B cell (primary cell): ENCODE data around the gene ZNF557. TPM values are rescaled to one million over a fixed set of nuclear protein-coding genes. Genes with fewer than 3 reads are reported as not detected.
"Not testable (repeated sequence)": the region's sequence is repeated elsewhere in the genome, so short reads cannot be mapped to it uniquely, and the experiment has no call there.

ENCODE experiments used
- ATAC-seq: fragments of 200-7000 bp; cut with Tn5 transposase; one replicate; pipeline ENCODE4 v1.10.0; 2021; ENCODE audit warnings: low read depth, mild to moderate bottlenecking, moderate number of reproducible peaks, moderate library complexity
- CTCF ChIA-PET: fragments of 350-600 bp; sonication (Branson Sonifier 250); formaldehyde crosslinking; loops from one replicate; lab custom pipeline; 2021; ENCODE audit warnings: antibody characterized with exemption, inconsistent platforms; lab: Charles Lee
- POLR2A ChIA-PET: fragments of 350-600 bp; sonication (Branson Sonifier 250); formaldehyde crosslinking; loops from one replicate; lab custom pipeline; 2021; ENCODE audit warnings: antibody characterized with exemption; lab: Charles Lee
- DNase-seq: peaks from one replicate; pipeline ENCODE4 v3.0.0; 2013
- H2AFZ ChIP-seq: 2 replicates; pipeline ENCODE4 v1.6.1; 2012; ENCODE audit warnings: mild to moderate bottlenecking, low read depth, low read length; ENCODE audit not compliant: insufficient read depth, poor library complexity, severe bottlenecking
- H3K27ac ChIP-seq, 2 donors: 1 replicate in 1 of 2; 2 replicates in 1 of 2; pipeline ENCODE4 v1.5.1; 2012 to 2013; ENCODE audit warnings: low read length in 2 of 2, mild to moderate bottlenecking in 2 of 2, moderate library complexity in 1 of 2
- H3K27me3 ChIP-seq, 4 experiments: fragments of 200-600 bp in 1 of 4; sonication (generic) in 1 of 4; replicated peaks in 1 of 4; 1 replicate in 2 of 4; 2 replicates in 2 of 4; pipeline versions ENCODE4 v1.6.1 to v1.7.0; 2013 to 2016; ENCODE audit warnings: low read length in 3 of 4, mild to moderate bottlenecking in 2 of 4, mixed read lengths in 1 of 4, moderate library complexity in 1 of 4; ENCODE audit not compliant: insufficient read depth in 4 of 4, control insufficient read depth in 3 of 4; ENCODE audit errors: control extremely low read depth in 1 of 4
- H3K36me3 ChIP-seq, 2 experiments: replicated peaks in 1 of 2; 1 replicate in 1 of 2; 2 replicates in 1 of 2; pipeline versions ENCODE4 v1.6.1 to v1.7.1; 2013; ENCODE audit warnings: low read length in 1 of 2; ENCODE audit not compliant: insufficient read depth in 2 of 2, control insufficient read depth in 1 of 2; ENCODE audit errors: control extremely low read depth in 1 of 2, extremely low read depth in 1 of 2
- H3K4me1 ChIP-seq, 2 donors: fragments of 200-600 bp in 1 of 2; sonication (generic) in 1 of 2; 1 replicate in 1 of 2; 2 replicates in 1 of 2; pipeline versions ENCODE4 v1.5.1 to v1.6.1; 2013 to 2017; ENCODE audit warnings: low read length in 2 of 2; ENCODE audit not compliant: control insufficient read depth in 2 of 2, insufficient read depth in 2 of 2
- H3K4me2 ChIP-seq: replicated peaks from 2 replicates; pipeline ENCODE3; 2012; ENCODE audit warnings: mild to moderate bottlenecking, low read depth, low read length; ENCODE audit not compliant: poor library complexity, severe bottlenecking
- H3K4me3 ChIP-seq, 5 experiments: fragments of 200-600 bp in 1 of 5; sonication (generic) in 1 of 5; 1 replicate in 3 of 5; 2 replicates in 2 of 5; pipeline versions ENCODE4 v1.5.1 to v1.7.0; 2011 to 2016; ENCODE audit warnings: low read length in 4 of 5, mild to moderate bottlenecking in 4 of 5, low read depth in 2 of 5, control low read depth in 1 of 5, moderate library complexity in 1 of 5; ENCODE audit not compliant: insufficient read depth in 1 of 5; ENCODE audit errors: control extremely low read depth in 1 of 5, extremely low read depth in 1 of 5
- H3K79me2 ChIP-seq: fragments of 200-600 bp; sonication (generic); one replicate; pipeline ENCODE4 v1.6.0; 2016; ENCODE audit warnings: low read length; ENCODE audit not compliant: control insufficient read depth, insufficient read depth
- H3K9ac ChIP-seq: fragments of 200-600 bp; sonication (generic); 2 replicates; pipeline ENCODE4 v1.6.1; 2017; ENCODE audit warnings: mild to moderate bottlenecking, low read length, moderate library complexity
- H3K9me3 ChIP-seq, 3 donors: one replicate each; pipeline versions ENCODE4 v1.6.1 to v1.7.1; 2013; ENCODE audit warnings: low read length in 2 of 3; ENCODE audit not compliant: control insufficient read depth in 2 of 3, insufficient read depth in 1 of 3; ENCODE audit errors: control extremely low read depth in 1 of 3
- H4K20me1 ChIP-seq: 2 replicates; pipeline ENCODE4 v1.6.0; 2012; ENCODE audit warnings: mild to moderate bottlenecking, low read length; ENCODE audit not compliant: insufficient read depth, control insufficient read depth, poor library complexity, severe bottlenecking
- H3K27ac Mint-ChIP-seq: one replicate; pipeline ENCODE4 v1.8.0; 2021; ENCODE audit warnings: mixed read lengths
- H3K27me3 Mint-ChIP-seq: one replicate; pipeline ENCODE4 v1.8.0; 2021; ENCODE audit warnings: mixed read lengths
- H3K4me1 Mint-ChIP-seq: one replicate; pipeline ENCODE4 v1.8.0; 2021; ENCODE audit warnings: mixed read lengths
- H3K4me3 Mint-ChIP-seq: one replicate; pipeline ENCODE4 v1.8.0; 2021; ENCODE audit warnings: mixed read lengths
- H3K9me3 Mint-ChIP-seq: one replicate; pipeline ENCODE4 v1.8.0; 2022; ENCODE audit warnings: mixed read lengths; ENCODE audit not compliant: insufficient read depth
- WGBS: methylation state at CpG from one replicate; pipeline ENCODE4 v1.1.5; 2013; ENCODE audit warnings: missing lambda C conversion rate; ENCODE audit not compliant: insufficient coverage; 5-methylcytosine and 5-hydroxymethylcytosine counted together
- intact Hi-C: fragments of 100-400 bp; cut with micrococcal nuclease; formaldehyde crosslinking; loops from one replicate; pipeline ENCODE4 v1.10.0; 2022
- polyA plus RNA-seq: library from polyadenylated mRNA; depleted of rRNA; stranded (reverse); fragments of >200 nt; gene quantifications from 2 replicates; pipeline ENCODE4 v1.2.3, GENCODE V29; 2012
- total RNA-seq, 2 donors: library from RNA; stranded (reverse); fragments of 120-200 nt in 1 of 2; gene quantifications; 1 replicate in 1 of 2; 2 replicates in 1 of 2; pipeline versions ENCODE4 v1.2.3 to v1.2.4, GENCODE V29; 2013 to 2022

Gene ZNF557
- total and polyA plus RNA-seq, 2 donors (not counting 1 experiment from before 2014, with no cell fraction given) = 1.5 to 26.8 TPM

DNA sequence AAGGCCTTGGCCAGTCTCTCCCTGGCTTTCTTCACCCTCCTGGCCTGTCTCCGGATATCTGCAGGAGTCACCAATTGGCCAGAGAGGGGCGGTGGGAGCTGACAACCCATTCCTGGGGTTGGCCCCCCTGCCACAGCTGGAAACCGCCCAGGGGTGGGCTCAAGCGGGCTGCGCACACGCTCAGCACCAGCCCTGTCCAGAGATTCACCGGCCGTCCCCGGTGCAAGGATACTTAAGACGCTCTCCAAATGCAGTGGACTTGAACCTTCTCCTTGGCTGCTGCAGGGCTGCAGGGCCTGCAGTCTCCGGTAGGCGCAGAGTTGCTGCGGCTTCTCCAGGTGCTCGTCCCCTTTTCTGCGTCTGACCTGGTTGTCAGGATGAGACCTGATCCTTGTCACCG lies 13.1 kb upstream of the ZNF557 start:
- not testable (repeated sequence) for H3K9me3 Mint-ChIP-seq

GRCh38 chr19:7058576-7058975 lies 10.9 kb upstream of the ZNF557 start, which contains the start of gene MBD3L3:
TSS of gene MBD3L3 (minus strand) at chr19:7058676. CDS start at chr19:7058605, 71 bp downstream.
- DNase-seq, H3K36me3 ChIP-seq, CTCF ChIA-PET, POLR2A ChIA-PET, H3K9ac ChIP-seq, intact Hi-C loops, H3K4me1 ChIP-seq, H3K27me3 Mint-ChIP-seq, H3K4me2 ChIP-seq, H3K4me3 Mint-ChIP-seq, H4K20me1 ChIP-seq, H2AFZ ChIP-seq, ATAC-seq, H3K4me1 Mint-ChIP-seq, H3K4me3 ChIP-seq, H3K27me3 ChIP-seq, H3K27ac Mint-ChIP-seq, H3K79me2 ChIP-seq, H3K27ac ChIP-seq, H3K9me3 Mint-ChIP-seq, H3K9me3 ChIP-seq: not testable (repeated sequence)
- no CpG with 5 or more reads among the region's 8 CpGs for WGBS

More for the DNA sequence above, 13.1 kb upstream of the ZNF557 start:
- CTCF ChIA-PET, H3K27ac Mint-ChIP-seq, H3K9me3 ChIP-seq, H3K4me1 Mint-ChIP-seq, H3K4me3 Mint-ChIP-seq, ATAC-seq, DNase-seq, H3K36me3 ChIP-seq, H3K4me2 ChIP-seq, H3K4me3 ChIP-seq, H3K79me2 ChIP-seq, H2AFZ ChIP-seq, H4K20me1 ChIP-seq, H3K27me3 ChIP-seq, H3K27me3 Mint-ChIP-seq, intact Hi-C loops, POLR2A ChIA-PET, H3K27ac ChIP-seq, H3K9ac ChIP-seq, H3K4me1 ChIP-seq: not testable (repeated sequence)
- WGBS = 95% methylated on average over 4 of the region's 16 CpGs

DNA sequence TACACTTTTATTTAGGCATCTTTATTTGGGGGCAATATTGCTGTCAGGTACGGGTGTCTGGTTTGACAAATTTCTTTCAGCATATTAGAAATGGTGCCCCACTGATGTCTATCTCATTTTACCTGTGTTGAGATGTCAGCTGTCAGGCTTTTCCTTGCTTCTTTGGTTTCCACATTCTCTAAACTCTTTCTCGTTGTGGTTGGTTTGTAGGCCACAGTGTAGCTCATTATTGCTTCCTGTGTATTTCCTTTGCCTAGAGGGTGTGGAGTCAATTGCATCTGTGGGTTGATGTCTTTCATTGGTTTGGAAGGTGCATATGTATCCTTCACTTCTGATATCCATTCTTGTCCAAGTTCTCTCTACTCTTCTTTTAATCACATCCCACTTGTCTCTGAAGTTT lies 9.5 kb upstream of the ZNF557 start:
- H3K4me3 ChIP-seq, H3K27ac ChIP-seq, H3K27ac Mint-ChIP-seq, H3K27me3 ChIP-seq, intact Hi-C loops, H3K36me3 ChIP-seq, H2AFZ ChIP-seq, H3K27me3 Mint-ChIP-seq, DNase-seq, H3K4me2 ChIP-seq, CTCF ChIA-PET, H3K4me1 ChIP-seq, H3K9me3 ChIP-seq, H3K9ac ChIP-seq, H3K9me3 Mint-ChIP-seq, ATAC-seq, H3K4me3 Mint-ChIP-seq, H4K20me1 ChIP-seq, H3K4me1 Mint-ChIP-seq, H3K79me2 ChIP-seq, POLR2A ChIA-PET: not testable (repeated sequence)
- no CpG with 5 or more reads among the region's 2 CpGs for WGBS
